ENCODE results near the gene SYCE1.
"Not testable (repeated sequence)": the region's sequence is repeated elsewhere in the genome, so short reads cannot be mapped to it uniquely, and the experiment has no call there.

Gene SYCE1, protein sequence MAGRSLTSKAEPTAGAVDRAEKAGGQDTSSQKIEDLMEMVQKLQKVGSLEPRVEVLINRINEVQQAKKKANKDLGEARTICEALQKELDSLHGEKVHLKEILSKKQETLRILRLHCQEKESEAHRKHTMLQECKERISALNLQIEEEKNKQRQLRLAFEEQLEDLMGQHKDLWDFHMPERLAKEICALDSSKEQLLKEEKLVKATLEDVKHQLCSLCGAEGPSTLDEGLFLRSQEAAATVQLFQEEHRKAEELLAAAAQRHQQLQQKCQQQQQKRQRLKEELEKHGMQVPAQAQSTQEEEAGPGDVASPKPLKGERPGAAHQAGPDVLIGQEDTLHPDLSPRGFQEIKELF

DNA sequence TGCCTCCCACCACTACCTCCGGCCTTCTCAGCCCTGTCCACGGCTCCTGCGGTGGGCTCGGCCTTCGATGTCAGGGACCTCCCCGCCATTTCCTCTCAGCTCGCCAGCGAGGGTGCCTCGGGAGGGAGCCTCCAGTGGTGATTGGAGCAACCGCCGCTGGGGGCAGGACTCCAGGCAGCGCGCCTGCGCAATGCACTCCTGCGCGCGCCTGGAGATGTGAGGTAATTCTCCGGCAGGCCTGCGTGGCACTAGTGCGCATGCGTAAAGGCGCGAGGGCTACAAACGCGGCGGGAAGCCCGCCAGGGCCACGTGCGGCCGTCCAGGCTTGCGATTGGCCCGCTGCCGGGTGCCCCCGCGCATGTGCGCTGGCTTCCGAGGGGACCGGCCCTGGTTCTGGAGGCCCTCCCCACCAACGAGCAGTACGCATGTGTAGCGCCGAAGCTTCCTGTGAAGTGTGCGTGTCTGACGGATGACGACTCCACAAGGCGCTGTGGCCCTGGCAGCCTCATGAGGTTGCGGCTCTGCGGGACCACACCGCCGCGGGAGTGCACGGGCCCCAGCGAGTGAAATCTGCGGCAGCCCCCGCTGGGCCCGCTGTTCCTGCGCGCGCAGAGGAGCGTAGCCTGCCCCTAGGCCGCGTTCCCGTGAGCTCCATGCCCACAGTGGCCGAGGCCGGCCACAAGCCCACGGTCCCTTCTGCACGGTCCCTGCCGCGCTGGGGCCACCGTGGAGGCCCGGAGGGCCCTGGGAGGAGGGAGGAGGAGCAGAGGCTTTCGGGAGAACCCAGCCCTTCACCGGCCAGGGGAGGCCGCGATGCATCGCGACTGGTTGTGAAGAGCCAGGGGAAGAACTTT, at the start of gene SYCE1:
SYCE1 (minus strand) TSS at position 143 of the 854 bp plus-strand sequence; CDS start at position 89, 54 bp downstream.
- no peak for DNase-seq (ENCODE audit: low spot score)

- DNase-seq (ENCODE audit: low spot score): no peak
Observed at GRCh38 chr10:133614830-133615580, 49.6 kb upstream of the SYCE1 start.

- no peak for DNase-seq (ENCODE audit: low spot score)
Observed at GRCh38 chr10:133613699-133614098, 48.3 kb upstream of the SYCE1 start.

DNA sequence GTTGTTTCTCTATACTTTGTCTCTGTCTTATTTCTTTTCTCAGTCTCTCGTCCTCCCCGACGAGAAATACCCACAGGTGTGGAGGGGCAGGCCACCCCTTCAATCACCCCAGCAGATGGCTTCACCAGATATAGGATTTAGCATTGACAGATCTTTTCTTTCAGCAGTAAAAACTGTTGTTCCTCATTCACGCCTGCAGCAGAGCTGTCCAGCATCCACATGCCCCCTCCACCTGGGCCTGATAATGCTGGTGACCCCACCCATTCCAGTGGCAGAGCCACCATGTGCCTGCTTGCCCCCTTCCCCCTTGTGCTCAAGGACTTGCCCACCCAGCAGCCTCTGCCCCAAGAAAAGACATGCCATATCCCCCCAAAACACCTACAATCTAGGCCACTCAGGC, 45.7 kb upstream of the SYCE1 start:
- no peak for DNase-seq (ENCODE audit: low spot score)

- peak; percentile 21 for DNase-seq (ENCODE audit: low spot score)
Observed at GRCh38 chr10:133608855-133609254, 43.5 kb upstream of the SYCE1 start.

DNA sequence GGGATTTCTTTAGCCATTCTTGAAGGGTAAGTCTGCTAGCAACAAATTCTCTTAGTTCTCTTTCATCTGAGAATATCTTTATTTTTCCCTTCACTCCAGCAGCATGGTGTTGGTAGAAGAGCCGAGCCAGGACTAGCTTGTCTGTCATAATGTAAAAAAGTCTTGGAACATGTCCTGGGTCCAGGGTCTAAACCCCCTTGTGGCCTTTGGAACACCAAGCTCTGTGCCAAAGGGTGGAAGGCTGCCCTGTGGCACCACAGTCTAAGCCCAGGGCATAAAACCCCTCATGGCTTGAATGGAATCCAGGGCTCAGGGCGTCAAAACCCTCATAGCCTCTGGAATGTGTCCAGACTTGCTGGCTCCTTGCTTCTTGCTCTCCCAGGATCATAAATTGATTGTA, 38.1 kb upstream of the SYCE1 start:
- not testable (repeated sequence) for DNase-seq (ENCODE audit: low spot score)

DNA sequence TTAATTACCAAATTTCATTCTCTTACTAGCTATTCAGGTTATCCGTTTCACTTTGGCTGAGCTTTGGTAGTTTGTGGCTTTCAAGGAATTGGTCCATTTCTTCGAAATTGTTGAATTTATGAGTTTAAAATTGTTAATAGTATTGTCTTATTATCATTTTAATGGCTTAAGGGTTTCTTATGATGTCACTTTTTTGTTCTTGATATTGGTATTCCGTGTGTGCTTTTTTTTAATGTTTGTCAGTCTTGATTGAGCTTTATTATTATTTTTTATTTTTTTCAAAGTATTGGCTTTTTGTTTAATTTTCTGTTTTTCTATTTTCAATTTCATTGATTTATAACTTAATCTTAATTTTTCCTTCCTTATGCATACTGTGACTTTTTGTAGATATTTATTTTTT, 35.3 kb upstream of the SYCE1 start:
- DNase-seq (ENCODE audit: low spot score): no peak

DNA sequence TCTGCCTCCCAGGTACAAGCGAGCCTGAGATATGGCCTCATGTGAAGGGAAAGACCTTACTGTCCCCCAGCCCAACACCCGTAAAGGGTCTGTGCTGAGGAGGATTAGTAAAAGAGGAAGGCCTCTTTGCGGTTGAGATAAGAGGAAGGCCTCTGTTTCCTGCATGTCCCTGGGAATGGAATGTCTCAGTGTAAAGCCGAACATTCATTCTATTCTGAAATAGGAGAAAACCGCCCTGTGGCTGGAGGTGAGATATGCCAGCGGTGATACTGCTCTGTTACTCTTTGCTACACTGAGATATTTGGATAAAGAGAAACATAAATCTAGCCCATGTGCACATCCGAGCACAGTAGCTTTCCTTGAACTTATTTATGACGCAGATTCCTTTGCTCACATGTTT, 34.5 kb upstream of the SYCE1 start:
- not testable (repeated sequence) for DNase-seq (ENCODE audit: low spot score)

GRCh38 chr10:133592716-133593115, 27.3 kb upstream of the SYCE1 start:
- no peak for DNase-seq (ENCODE audit: low spot score)

GRCh38 chr10:133590970-133591359, 25.6 kb upstream of the SYCE1 start:
- DNase-seq (ENCODE audit: low spot score): no peak

- DNase-seq (ENCODE audit: low spot score): no peak
Observed at GRCh38 chr10:133590226-133590969, 25.0 kb upstream of the SYCE1 start.

DNA sequence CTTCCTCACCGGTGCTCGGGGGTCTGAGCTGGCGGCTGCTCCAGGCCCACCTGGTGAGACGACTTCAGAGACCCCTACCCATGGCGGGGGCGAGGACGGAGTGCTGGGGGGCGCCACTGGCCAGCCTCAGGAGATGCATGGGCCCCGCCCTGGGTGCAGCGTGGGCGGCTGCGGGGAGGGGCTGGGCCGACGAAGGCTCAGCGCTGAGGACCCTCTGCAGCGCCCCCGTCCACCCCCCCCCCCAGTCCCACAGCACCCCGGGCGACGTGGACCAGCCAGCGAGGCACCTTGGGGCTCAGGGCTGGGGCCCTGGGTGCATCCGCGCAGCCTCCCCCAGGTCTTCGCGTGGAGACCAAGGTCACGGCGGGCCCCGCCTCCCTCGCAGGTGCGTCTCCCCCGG, 11.7 kb upstream of the SYCE1 start:
- DNase-seq (ENCODE audit: low spot score): not testable (repeated sequence)

GRCh38 chr10:133573460-133573859, 8.1 kb upstream of the SYCE1 start:
- DNase-seq (ENCODE audit: low spot score): not testable (repeated sequence)

DNA sequence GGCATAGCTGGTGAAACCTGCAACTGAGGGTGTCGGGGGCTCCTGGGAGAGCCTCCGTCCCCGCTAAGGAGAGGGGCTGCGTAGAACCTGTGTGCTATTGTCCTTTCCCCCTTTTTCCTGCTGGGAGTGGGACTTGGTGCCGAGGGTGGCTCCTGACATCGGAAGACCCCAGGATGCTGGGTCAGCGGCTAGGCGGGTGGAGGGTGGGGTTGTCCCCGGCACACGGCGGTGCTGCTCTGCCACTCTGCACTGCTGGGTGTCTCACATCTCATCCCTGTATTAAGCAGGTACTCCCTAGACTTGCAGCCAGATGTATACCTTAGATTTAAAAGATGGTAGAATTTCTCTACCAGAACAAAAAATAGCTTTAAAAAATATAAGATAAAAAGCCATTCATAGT, 6.7 kb upstream of the SYCE1 start:
- not testable (repeated sequence) for DNase-seq (ENCODE audit: low spot score)

GRCh38 chr10:133569801-133570200, 4.4 kb upstream of the SYCE1 start:
- not testable (repeated sequence) for DNase-seq (ENCODE audit: low spot score)

- DNase-seq (ENCODE audit: low spot score): not testable (repeated sequence)
Observed at GRCh38 chr10:133568831-133569527, 3.6 kb upstream of the SYCE1 start.

DNA sequence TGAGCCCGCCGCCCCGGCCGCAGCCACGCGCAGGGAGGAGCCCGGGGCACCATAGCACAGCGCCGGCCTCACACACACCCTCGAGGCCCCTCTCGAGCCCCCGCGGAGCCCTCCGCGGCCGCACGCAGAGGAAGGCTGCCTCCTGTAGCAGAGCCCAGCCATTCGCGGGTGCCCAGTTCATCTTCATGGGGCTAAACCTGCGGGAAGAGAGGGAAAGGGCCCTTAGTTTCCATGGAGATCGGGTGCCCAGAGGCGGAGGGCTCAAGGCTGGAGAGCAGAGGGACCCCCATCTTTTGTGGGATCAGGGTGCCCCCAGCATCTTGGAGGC, 2.9 kb upstream of the SYCE1 start:
- no peak for DNase-seq (ENCODE audit: low spot score)

DNA sequence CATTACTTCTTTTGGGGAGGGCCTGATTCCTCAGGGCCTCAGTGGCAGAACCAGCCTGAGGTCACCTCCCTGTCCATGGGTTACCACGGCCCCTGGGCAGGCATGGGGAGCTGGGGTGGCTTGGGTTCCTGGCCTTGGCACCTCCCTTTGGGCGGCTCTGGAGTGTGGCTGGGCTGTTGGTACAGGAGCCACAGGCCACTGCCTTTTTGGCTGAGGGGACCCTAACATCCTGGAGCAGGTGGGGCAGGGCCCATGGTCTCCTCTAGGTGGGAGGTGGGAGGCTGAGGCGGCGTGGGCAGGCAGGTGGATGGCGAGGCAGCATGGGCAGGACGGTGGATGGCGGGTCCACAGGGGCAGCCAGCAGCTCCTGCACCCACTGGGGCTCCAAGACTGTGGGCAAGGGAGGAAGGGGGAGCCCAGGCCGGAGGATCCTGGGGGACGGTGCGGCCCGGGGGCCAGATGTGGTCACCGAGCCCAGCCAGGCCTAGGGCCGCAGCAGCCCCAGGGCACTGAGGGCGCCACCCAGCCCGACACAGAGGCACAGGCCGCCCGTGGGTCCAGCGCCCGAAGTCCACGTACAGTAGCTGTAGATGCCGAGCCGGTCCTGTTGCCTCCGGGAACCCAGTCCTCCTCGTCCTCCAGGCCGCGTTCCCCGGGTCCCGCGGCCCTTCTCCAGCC, 2.4 kb upstream of the SYCE1 start:
- no peak for DNase-seq (ENCODE audit: low spot score)

- no peak for DNase-seq (ENCODE audit: low spot score)
Observed at GRCh38 chr10:133567119-133567518, 1.7 kb upstream of the SYCE1 start.

DNA sequence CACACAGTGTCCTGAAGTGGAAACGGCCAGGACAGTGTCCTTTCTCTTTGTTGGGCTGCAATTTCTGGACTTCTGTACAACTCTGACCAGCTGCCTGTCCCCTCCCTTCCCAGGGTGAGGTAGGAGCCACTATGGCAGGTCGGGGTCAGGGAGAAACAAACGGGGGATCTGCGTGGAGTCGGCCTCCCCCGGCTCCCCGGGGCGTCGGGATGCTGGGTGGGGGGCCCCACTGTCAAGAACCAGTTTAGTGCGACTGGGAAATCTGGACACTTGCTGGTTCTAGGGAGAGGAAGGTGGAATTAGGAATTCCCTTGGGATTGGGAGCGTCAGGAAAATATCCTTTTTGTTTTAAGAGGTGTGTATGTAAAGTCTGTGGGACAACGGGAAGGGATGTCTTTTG, 567 bp downstream of the SYCE1 start:
- no peak for DNase-seq (ENCODE audit: low spot score)

- DNase-seq (ENCODE audit: low spot score): no peak
Observed at GRCh38 chr10:133559216-133559615, 6.2 kb downstream of the SYCE1 start.
